HL-60 (cell line): ENCODE results near the gene STX8.

Source experiments
- DNase-seq, 2 experiments: peaks; one replicate each; pipeline ENCODE4 v3.0.0-alpha.2; 2010 to 2020; ENCODE audit warnings: low read depth in 1 of 2, low spot score in 1 of 2
- H3K27ac ChIP-seq: fragments of 250-450 bp; sonication (Bioruptor Pico); replicated peaks from 2 replicates; pipeline ENCODE4 v1.5.1; 2020; ENCODE audit warnings: mild to moderate bottlenecking, moderate library complexity
- H3K27me3 ChIP-seq: fragments of 250-450 bp; sonication (Bioruptor Pico); 2 replicates; pipeline ENCODE4 v1.5.1; 2021; ENCODE audit warnings: mild to moderate bottlenecking, moderate library complexity; ENCODE audit not compliant: insufficient read depth, poor library complexity, severe bottlenecking
- H3K4me3 ChIP-seq: replicated peaks from 2 replicates; pipeline ENCODE4 v1.5.1; 2011; ENCODE audit warnings: mild to moderate bottlenecking, control low read depth, low read length; ENCODE audit not compliant: insufficient read depth
- CTCF ChIP-seq: IDR thresholded peaks from one replicate; pipeline ENCODE4 v1.5.1; 2011; ENCODE audit warnings: low read length, control low read depth, inconsistent platforms; ENCODE audit not compliant: insufficient read depth
- GABPA ChIP-seq: IDR thresholded peaks from 2 replicates; pipeline ENCODE4 v1.6.1; 2012; ENCODE audit warnings: low read depth
- POLR2AphosphoS5 ChIP-seq: IDR thresholded peaks from 2 replicates; pipeline ENCODE4 v1.6.1; 2012; ENCODE audit warnings: low read depth
- REST ChIP-seq: IDR thresholded peaks from 2 replicates; pipeline ENCODE4 v1.6.1; 2012; ENCODE audit warnings: low read depth; ENCODE audit not compliant: insufficient replicate concordance
- SPI1 ChIP-seq: IDR thresholded peaks from 2 replicates; pipeline ENCODE4 v1.6.1; 2012; ENCODE audit warnings: low read depth, mild to moderate bottlenecking, borderline replicate concordance

The STX8 gene

GRCh38 chr17:9254841-9255240 is 320.8 kb downstream of the STX8 start:
- no peak overlapping the region for H3K4me3 ChIP-seq
- no peak overlapping the region for H3K27ac ChIP-seq
- no peak for TF ChIP-seq CTCF
- TF ChIP-seq GABPA = no peak
- TF ChIP-seq POLR2AphosphoS5 = no peak
- no peak for TF ChIP-seq REST
- no peaks in the 10 kb centered on the region for H3K27me3 ChIP-seq
- DNase-seq = no peak

GRCh38 chr17:9253308-9253707 is 322.3 kb downstream of the STX8 start:
- H3K4me3 ChIP-seq = no peak overlapping the region
- H3K27ac ChIP-seq = no peak overlapping the region
- TF ChIP-seq POLR2AphosphoS5 = no peak
- no peak for TF ChIP-seq REST
- TF ChIP-seq SPI1 = no peak
- TF ChIP-seq GABPA = no peak
- no peak for TF ChIP-seq CTCF
- no peak for DNase-seq
- H3K27me3 ChIP-seq = no peaks in the 10 kb centered on the region

- DNase-seq = no peak
- TF ChIP-seq REST (no peak), SPI1 (no peak), GABPA (no peak), CTCF (no peak), POLR2AphosphoS5 (no peak)
- H3K27ac ChIP-seq = no peak overlapping the region
- H3K27me3 ChIP-seq = no peaks in the 10 kb centered on the region
- H3K4me3 ChIP-seq = no peak overlapping the region
Observed at GRCh38 chr17:9251273-9251672, 324.3 kb downstream of the STX8 start.
